GM12878 (cell line): ENCODE results near the gene TBC1D22B.

Source experiments
- POLR2AphosphoS5 ChIP-seq: IDR thresholded peaks from 2 replicates; pipeline ENCODE4 v1.6.1; 2011; ENCODE audit warnings: mild to moderate bottlenecking, low read length, inconsistent platforms
- SRF ChIP-seq, 2 experiments: IDR thresholded peaks; 2 replicates each; pipeline ENCODE4 v1.6.1; 2011; ENCODE audit warnings: low read depth in 2 of 2, low read length in 2 of 2, mild to moderate bottlenecking in 1 of 2, moderate library complexity in 1 of 2
- TF ChIP-seq, protein P1 (sequence below): fragments of 450-650 bp; IDR thresholded peaks from 2 replicates; pipeline ENCODE4 v1.6.1; 2016; ENCODE audit warnings: mild to moderate bottlenecking

DNA sequence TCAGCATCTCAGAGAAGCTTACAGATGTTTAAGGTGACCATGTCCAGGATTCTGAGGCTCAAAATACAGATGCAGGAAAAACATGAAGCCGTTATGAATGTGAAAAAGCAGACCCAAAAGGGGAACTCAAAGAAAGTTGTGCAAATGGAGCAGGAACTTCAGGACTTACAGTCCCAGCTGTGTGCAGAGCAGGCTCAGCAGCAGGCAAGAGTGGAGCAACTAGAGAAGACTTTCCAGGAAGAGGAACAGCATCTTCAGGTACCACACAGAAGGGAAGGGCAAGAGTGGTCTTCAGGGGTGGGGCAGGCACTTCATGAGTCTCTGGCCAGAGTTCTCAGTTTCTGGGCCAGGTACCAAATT lies 111.4 kb downstream of the TBC1D22B start:
- TF ChIP-seq, protein P1, sequence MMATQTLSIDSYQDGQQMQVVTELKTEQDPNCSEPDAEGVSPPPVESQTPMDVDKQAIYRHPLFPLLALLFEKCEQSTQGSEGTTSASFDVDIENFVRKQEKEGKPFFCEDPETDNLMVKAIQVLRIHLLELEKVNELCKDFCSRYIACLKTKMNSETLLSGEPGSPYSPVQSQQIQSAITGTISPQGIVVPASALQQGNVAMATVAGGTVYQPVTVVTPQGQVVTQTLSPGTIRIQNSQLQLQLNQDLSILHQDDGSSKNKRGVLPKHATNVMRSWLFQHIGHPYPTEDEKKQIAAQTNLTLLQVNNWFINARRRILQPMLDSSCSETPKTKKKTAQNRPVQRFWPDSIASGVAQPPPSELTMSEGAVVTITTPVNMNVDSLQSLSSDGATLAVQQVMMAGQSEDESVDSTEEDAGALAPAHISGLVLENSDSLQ, result no peak
- no peak for TF ChIP-seq POLR2AphosphoS5
- no peak for TF ChIP-seq SRF (IDR thresholded peaks at IDR 0.05; ENCODE audit: low read depth in 2 of 2, low read length in 2 of 2)
